HepG2 (cell line): Measurements from ENCODE around the gene SFI1. TPM values are rescaled to one million over a fixed set of nuclear protein-coding genes. Genes with fewer than 3 reads are reported as not detected.

Experiments
- ARID4A ChIP-seq: sonication (generic); formaldehyde crosslinking; IDR thresholded peaks from 2 replicates; pipeline ENCODE4 v1.5.0; 2020; ENCODE audit warnings: mild to moderate bottlenecking, missing genetic modification reagents, borderline replicate concordance
- ATF7 ChIP-seq, 2 experiments: fragments of 450-650 bp in 1 of 2; sonication (generic) in 1 of 2; formaldehyde crosslinking in 1 of 2; IDR thresholded peaks; 2 replicates each; pipeline versions ENCODE4 v1.4.0 to v1.6.1; 2016 to 2020; ENCODE audit warnings: antibody characterized with exemption in 1 of 2, mild to moderate bottlenecking in 1 of 2, missing genetic modification reagents in 1 of 2
- IKZF5 ChIP-seq: IDR thresholded peaks from 2 replicates; pipeline ENCODE4 v1.6.1; 2018; ENCODE audit warnings: missing genetic modification reagents, mild to moderate bottlenecking, missing compliant biosample characterization
- PAXIP1 ChIP-seq: sonication (generic); formaldehyde crosslinking; conservative IDR thresholded peaks from 2 replicates; pipeline ENCODE4 v1.4.0; 2020; ENCODE audit warnings: mild to moderate bottlenecking, missing genetic modification reagents, moderate library complexity
- RORA ChIP-seq: sonication (generic); formaldehyde crosslinking; IDR thresholded peaks from 2 replicates; pipeline ENCODE4 v1.5.0; 2020; ENCODE audit warnings: mild to moderate bottlenecking, missing genetic modification reagents, moderate library complexity
- TARDBP ChIP-seq: sonication (generic); formaldehyde crosslinking; IDR thresholded peaks from 2 replicates; pipeline ENCODE4 v1.8.0; 2022; ENCODE audit warnings: mild to moderate bottlenecking, missing genetic modification reagents
- TEF ChIP-seq: sonication (generic); formaldehyde crosslinking; IDR thresholded peaks from 2 replicates; pipeline ENCODE4 v1.5.0; 2020; ENCODE audit warnings: missing genetic modification reagents
- THAP9 ChIP-seq: sonication (generic); formaldehyde crosslinking; IDR thresholded peaks from 2 replicates; pipeline ENCODE4; 2020; ENCODE audit warnings: missing genetic modification reagents, mild to moderate bottlenecking, borderline replicate concordance
- ZNF180 ChIP-seq: sonication (generic); formaldehyde crosslinking; IDR thresholded peaks from 2 replicates; pipeline ENCODE4 v1.4.0; 2020; ENCODE audit warnings: low read depth, missing genetic modification reagents, borderline replicate concordance
- ZSCAN9 ChIP-seq: IDR thresholded peaks from 2 replicates; pipeline ENCODE4 v1.6.1; 2016; ENCODE audit warnings: borderline replicate concordance
- polyA plus RNA-seq, 8 experiments: library from polyadenylated mRNA; depleted of rRNA in 3 of 8; stranded (reverse) in 7 of 8; unstranded in 1 of 8; fragments of >200 nt; fragmentation: Illumina TruSeq in 4 of 8; extraction: Trizol in 4 of 8; gene quantifications; 2 replicates each; pipeline versions ENCODE4 v1.2.1 to v1.2.3, GENCODE V29; 2011 to 2016; ENCODE audit warnings: low read depth in 4 of 8, missing spikeins in 1 of 8, mixed read lengths in 1 of 8; ENCODE audit not compliant: insufficient read depth in 1 of 8
- total RNA-seq, 5 experiments: library from RNA; depleted of rRNA; stranded (reverse); fragments of >200 nt; fragmentation: Illumina TruSeq; extraction: Trizol; gene quantifications; 2 replicates each; pipeline ENCODE4 v1.2.3, GENCODE V29; 2016; ENCODE audit warnings: low read depth in 1 of 5

The SFI1 gene
- total and polyA plus RNA-seq, 2 of the 13 experiments (the other 11 are each of a cell fraction or from before 2014, with no cell fraction given) = 20.5 to 40.1 TPM

GRCh38 chr22:31661851-31662667 is 165.7 kb downstream of the SFI1 start, which contains the start of gene PISD (continued):
- TF ChIP-seq ATF7 (IDR thresholded peaks at IDR 0.05) (no peak), ATF7 (CRISPR knock-in tag; IDR thresholded peaks at IDR 0.05) (no peak), ARID4A (CRISPR knock-in tag) (peak; percentile 98), THAP9 (CRISPR knock-in tag) (peak; percentile 98), RORA (CRISPR knock-in tag) (no peak), ZSCAN9 (CRISPR knock-in tag) (peak; percentile 43; the same call in 1 of the 2 replicates), TARDBP (0 out of 2 replicates have a peak, but pooled peaks have one; percentile 50), ZNF180 (CRISPR knock-in tag) (0 out of 2 replicates have a peak, but pooled peaks have one; percentile 70), IKZF5 (CRISPR knock-in tag) (peak; percentile 57; the same call in 1 of the 2 replicates), TEF (CRISPR knock-in tag) (no peak), PAXIP1 (CRISPR knock-in tag) (peak; percentile 67; the same call in 1 of the 2 replicates)
